ENCODE data around the gene NKD2. TPM values are rescaled to one million over a fixed set of nuclear protein-coding genes. Genes with fewer than 3 reads are reported as not detected.

The NKD2 gene
- total and polyA plus RNA-seq, 10 donors: 1.4 to 52.3 (median 14.9) TPM

DNA sequence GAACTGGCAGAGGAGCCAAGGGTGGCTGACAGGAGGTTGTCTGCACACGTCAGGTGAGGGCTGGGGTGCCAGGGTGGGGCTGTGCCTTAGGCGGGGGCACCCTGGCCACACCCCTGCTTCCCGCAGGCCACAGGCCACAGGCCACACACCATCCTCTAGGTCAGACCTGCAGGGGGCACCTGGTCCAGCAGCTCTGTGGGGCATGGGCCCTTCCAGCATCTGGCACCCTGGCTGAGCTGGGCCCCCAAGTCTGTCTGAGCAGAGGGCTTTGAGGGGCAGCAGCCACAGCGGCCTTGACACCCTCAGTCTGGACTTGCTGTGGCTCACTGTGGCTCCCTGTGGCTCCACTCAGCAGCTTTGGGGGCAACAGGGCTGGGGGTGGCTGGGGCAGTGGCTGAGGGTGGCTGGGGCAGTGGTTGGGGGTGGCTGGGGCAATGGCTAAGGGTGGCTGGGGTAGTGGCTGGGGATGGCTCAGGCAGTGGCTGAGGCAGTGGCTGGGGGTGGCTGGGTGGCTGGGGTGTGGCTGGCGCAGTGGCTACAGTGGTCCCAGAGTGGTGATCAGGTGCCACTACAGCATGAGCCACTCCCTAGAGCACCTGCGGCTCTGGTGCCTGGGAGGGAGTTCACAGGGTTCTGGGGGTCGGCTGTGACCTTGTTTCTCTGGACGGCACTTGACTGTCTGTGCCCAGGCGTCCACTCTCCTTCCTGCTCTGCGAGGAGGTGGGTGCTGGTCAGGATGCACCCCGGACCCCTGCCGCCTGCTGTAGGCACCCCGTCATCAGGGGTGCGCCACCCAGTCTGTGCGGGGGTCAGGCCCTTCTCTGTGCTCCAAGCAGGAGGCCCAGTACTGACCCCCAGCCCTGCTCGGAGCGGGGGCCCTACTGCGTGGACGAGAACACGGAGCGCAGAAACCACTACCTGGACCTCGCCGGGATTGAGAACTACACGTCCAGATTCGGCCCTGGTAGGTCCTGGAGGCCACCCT, 27.1 kb downstream of the NKD2 start:
- DNase-seq: no peak
- Histone ChIP-seq H3K4me1 (no peaks in the 10 kb centered on the region), H3K36me3 (peaks cover 0 to 44% (median 0%) of the 10 kb centered on the region in 6 donors), H3K4me3 (no peak overlapping the region), H3K27me3 (replicated peaks in 1 of 7) (peaks cover 0 to 27% (median 0%) of the 10 kb centered on the region in 7 donors), H3K9me3 (no peaks in the 10 kb centered on the region), H3K27ac (no peak overlapping the region)
- WGBS, 5 donors: 70 to 95% (median 92%) methylated on average over 6 to 25 of the region's 25 CpGs
- TF ChIP-seq POLR2A (IDR thresholded peaks at IDR 0.05) (no peak), POLR2AphosphoS5 (IDR thresholded peaks at IDR 0.05) (no peak), CTCF (IDR thresholded peaks at IDR 0.05 in 8 of 11, conservative IDR thresholded peaks at IDR 0.05 in 3 of 11) (no peak)
- intact Hi-C loops (cut with DNase I; ENCODE audit: low total_unique reads): no loop called here

DNA sequence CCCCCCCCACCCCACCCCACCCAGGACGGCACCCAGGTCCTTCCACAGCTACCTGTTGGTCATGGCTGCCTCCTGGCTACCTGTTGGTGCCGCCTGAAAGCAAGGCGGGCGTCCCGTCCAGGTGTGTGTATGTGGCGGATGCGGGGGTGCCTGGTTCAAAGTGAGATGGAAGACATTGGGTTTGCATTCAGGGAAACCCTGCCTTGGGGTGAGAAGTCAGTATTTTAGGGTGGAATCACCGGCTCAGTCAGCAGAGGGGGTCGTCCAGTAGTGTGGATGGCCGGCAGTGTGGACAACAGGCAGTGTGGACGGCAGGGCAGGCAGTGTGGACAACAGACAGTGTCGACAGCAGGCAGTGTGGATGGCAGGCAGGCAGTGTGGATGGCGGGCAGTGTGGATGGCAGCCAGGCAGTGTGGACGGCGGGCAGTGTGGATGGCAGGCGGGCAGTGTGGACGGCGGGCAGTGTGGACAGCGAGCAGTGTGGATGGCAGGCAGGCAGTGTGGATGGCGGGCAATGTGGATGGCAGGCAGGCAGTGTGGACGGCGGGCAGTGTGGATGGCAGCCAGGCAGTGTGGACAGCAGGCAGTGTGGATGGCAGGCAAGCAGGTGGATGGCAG, 28.0 kb downstream of the NKD2 start:
- Histone ChIP-seq H3K27ac (no peak overlapping the region), H3K4me3 (no peak overlapping the region), H3K9me3 (no peaks in the 10 kb centered on the region), H3K4me1 (no peaks in the 10 kb centered on the region), H3K27me3 (replicated peaks in 1 of 7) (peaks cover 0 to 18% (median 0%) of the 10 kb centered on the region in 7 donors), H3K36me3 (peaks cover 0 to 44% (median 0%) of the 10 kb centered on the region in 6 donors)
- TF ChIP-seq POLR2AphosphoS5 (IDR thresholded peaks at IDR 0.05): no peak
- no peak for TF ChIP-seq POLR2A (IDR thresholded peaks at IDR 0.05)
- no peak for TF ChIP-seq CTCF (IDR thresholded peaks at IDR 0.05 in 8 of 11, conservative IDR thresholded peaks at IDR 0.05 in 3 of 11)
- intact Hi-C loops (cut with DNase I; ENCODE audit: low total_unique reads): no loop called here
- DNase-seq: no peak
- 88 to 93% (median 92%) methylated on average over 21 to 22 of the region's 22 CpGs for WGBS, 5 donors

DNA sequence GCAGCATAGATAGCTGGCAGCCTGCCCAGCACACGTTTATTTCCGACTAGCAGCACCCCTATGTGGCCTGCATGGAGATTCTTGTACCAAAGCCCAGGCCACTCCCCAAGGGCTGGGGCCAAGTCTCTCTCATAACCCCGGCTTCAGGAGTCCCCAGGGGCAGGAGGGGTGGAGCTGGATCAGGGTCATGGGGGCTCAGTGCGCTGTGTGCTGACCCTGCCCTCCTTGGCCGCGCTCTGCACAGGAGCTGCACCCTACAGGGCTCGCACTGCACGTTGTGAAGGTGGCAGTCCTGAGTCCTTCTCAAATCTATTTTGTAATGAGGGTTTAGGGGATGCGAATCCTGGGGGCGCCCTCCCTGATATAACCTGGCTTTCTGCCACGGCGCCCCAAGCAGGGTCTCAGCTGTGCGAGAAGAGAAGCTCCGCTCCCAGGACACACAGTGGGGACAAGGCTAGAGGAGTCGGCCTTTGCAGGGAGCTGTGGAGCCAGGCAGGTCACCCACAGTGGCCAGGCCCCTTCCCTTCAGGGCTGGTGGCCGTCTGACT, 28.6 kb downstream of the NKD2 start:
- Histone ChIP-seq H3K27ac (no peak overlapping the region), H3K4me1 (no peaks in the 10 kb centered on the region), H3K4me3 (no peak overlapping the region), H3K36me3 (peaks cover 0 to 44% (median 0%) of the 10 kb centered on the region in 6 donors), H3K9me3 (no peaks in the 10 kb centered on the region), H3K27me3 (replicated peaks in 1 of 7) (peaks cover 0 to 13% (median 0%) of the 10 kb centered on the region in 7 donors)
- 73 to 84% (median 78%) methylated on average over 13 to 16 of the region's 16 CpGs for WGBS, 5 donors
- TF ChIP-seq CTCF (IDR thresholded peaks at IDR 0.05 in 8 of 11, conservative IDR thresholded peaks at IDR 0.05 in 3 of 11) (no peak), POLR2A (IDR thresholded peaks at IDR 0.05) (no peak)
- DNase-seq: no peak
- intact Hi-C loops (cut with DNase I; ENCODE audit: low total_unique reads): no loop called here
